Measurements from ENCODE around the gene PTAFR.
"Not testable (repeated sequence)": the region's sequence is repeated elsewhere in the genome, so short reads cannot be mapped to it uniquely, and the experiment has no call there.

PTAFR gene

GRCh38 chr1:28143496-28144202 is 32.8 kb downstream of the PTAFR start:
- no peak for TF ChIP-seq CTCF (IDR thresholded peaks at IDR 0.05; ENCODE audit: low read depth, low read length)
- H3K4me3 ChIP-seq (ENCODE audit: low read depth, low read length): no peak overlapping the region

DNA sequence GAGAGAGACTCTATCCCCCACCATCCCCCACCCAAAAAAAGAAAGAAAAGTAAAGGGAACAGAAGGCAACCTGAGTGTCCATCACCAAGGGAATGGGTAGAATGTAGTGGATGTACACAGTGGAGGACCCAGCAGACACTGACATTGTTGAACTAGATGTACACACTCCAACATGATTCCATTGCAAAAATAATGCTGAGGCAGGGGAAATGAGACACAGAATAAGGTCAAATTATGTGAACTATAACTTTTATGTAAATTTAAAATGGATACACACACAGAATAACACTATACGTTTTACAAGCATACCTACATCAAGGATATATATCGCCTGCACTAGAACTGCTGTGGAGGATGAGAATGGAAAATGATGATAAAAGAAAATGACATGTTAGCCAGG is 34.8 kb downstream of the PTAFR start:
- H3K4me3 ChIP-seq (ENCODE audit: low read depth, low read length): no peak overlapping the region
- TF ChIP-seq CTCF (IDR thresholded peaks at IDR 0.05; ENCODE audit: low read depth, low read length): no peak

- not testable (repeated sequence) for H3K4me3 ChIP-seq (ENCODE audit: low read depth, low read length)
Measured at GRCh38 chr1:28139866-28140265, 36.6 kb downstream of the PTAFR start.

- TF ChIP-seq CTCF (IDR thresholded peaks at IDR 0.05; ENCODE audit: low read depth, low read length): no peak
- no peak overlapping the region for H3K4me3 ChIP-seq (ENCODE audit: low read depth, low read length)
Measured at GRCh38 chr1:28139025-28139712, 37.3 kb downstream of the PTAFR start.

DNA sequence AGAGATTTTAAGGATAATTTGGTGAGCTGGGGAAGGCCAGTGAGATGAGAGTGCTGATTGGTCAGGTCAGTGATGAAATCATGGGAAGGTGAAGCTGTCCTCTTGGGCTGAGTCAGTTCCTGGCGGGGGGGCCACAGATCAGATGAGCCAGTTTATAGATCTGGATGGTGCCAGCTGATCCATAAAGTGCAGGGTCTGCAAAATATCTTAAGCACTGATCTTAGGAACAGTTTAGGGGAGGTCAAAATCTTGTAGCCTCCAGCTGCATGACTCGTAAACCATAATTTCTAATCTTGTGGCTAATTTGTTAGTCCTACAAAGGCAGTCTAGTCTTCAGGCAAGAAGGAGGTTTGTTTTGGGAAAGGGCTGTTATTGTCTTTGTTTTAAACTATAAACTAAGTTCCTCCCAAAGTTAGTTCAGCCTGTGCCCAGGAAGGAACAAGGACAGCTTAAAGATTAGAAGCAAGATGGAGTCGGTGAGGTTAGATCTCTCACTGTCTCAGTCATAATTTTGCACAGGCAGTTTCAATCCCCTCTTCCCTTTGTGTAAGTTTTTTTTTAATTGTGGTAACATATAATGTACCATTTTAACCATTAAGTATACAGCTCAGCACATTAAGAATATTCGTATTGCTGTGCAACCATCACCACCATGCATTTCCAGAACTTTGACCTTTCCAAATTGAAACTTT is 39.4 kb downstream of the PTAFR start:
- H3K4me3 ChIP-seq (ENCODE audit: low read depth, low read length): no peak overlapping the region
- no peak for TF ChIP-seq CTCF (IDR thresholded peaks at IDR 0.05; ENCODE audit: low read depth, low read length)

DNA sequence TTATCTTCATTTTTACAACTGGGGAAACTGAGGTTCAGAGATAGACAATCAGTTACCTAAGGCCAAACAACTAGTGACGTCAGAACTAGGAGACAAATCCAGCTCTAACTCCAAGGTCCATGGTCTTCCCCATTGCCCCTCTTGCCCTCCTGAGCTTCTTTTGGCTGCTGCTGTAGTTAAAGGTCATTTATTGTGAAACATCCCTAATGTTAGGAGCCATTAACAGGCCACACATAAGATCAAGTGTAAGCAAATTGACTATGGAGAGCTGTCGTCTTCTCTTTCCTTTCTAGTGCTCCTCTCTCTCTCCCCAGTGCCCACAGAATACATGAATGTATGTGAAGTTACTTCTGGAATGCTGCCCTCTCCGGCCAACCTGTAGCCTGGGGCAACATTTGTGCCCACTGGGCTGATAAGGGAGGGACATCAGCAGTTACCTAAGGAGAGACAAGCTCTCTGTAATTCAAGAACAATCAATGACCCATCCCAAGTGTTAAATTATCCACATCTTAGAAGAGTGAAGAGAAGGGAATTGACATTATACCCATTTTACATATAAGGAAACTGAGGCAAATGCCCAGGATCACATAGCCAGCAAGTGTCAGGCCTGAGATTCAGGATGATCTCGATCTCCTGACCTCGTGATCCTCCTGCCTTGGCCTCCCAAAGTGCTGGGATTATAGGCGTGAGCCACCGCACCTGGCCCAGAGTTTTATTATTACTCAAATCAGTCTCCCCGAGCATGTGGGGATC is 40.1 kb downstream of the PTAFR start:
- no peak overlapping the region for H3K4me3 ChIP-seq (ENCODE audit: low read depth, low read length)
- no peak for TF ChIP-seq CTCF (IDR thresholded peaks at IDR 0.05; ENCODE audit: low read depth, low read length)

- no peak for TF ChIP-seq CTCF (IDR thresholded peaks at IDR 0.05; ENCODE audit: low read depth, low read length)
- H3K4me3 ChIP-seq (ENCODE audit: low read depth, low read length): no peak overlapping the region
Measured at GRCh38 chr1:28135371-28136168, 40.9 kb downstream of the PTAFR start.

All from WI38 (cell line).